H1 (cell line): ENCODE measurements around the gene ADAM12. TPM values are rescaled to one million over a fixed set of nuclear protein-coding genes. Genes with fewer than 3 reads are reported as not detected.

Source experiments
- CTCF ChIA-PET: fragments of 300-600 bp; sonication (Branson Sonifier 250); formaldehyde crosslinking; loops from one replicate; lab custom pipeline; 2021; ENCODE audit not compliant: partially characterized antibody; lab: Charles Lee
- POLR2A ChIA-PET: fragments of 300-600 bp; sonication (Branson Sonifier 250); formaldehyde crosslinking; loops from one replicate; lab custom pipeline; 2021; ENCODE audit warnings: inconsistent platforms; ENCODE audit not compliant: partially characterized antibody; lab: Charles Lee
- DNase-seq, 2 experiments: peaks; one replicate each; pipeline versions ENCODE4 v3.0.0 to v3.0.0-alpha.2; 2010 to 2022; ENCODE audit warnings: low spot score in 2 of 2, low read depth in 1 of 2, mixed read lengths in 1 of 2
- FAIRE-seq: peaks from 2 replicates; lab custom pipeline; 2011; peaks lifted over from hg19 to GRCh38; lab: Jason Lieb, UNC
- H2AFZ ChIP-seq: 2 replicates; pipeline ENCODE4 v1.8.1; 2012; ENCODE audit warnings: low read length, inconsistent platforms
- H2AK5ac ChIP-seq: 2 replicates; pipeline ENCODE4 v1.6.1; 2013; ENCODE audit warnings: low read depth, low read length
- H2BK120ac ChIP-seq: replicated peaks from 2 replicates; pipeline ENCODE3; 2013; ENCODE audit warnings: low read depth, low read length, inconsistent platforms
- H2BK12ac ChIP-seq: 2 replicates; pipeline ENCODE4 v1.6.1; 2013; ENCODE audit warnings: low read depth, low read length
- H2BK15ac ChIP-seq: 2 replicates; pipeline ENCODE4 v1.6.1; 2013; ENCODE audit warnings: low read length
- H2BK20ac ChIP-seq: 2 replicates; pipeline ENCODE4 v1.6.1; 2013; ENCODE audit warnings: low read length
- H2BK5ac ChIP-seq: 2 replicates; pipeline ENCODE4 v1.6.1; 2013; ENCODE audit warnings: low read depth, low read length
- H3K14ac ChIP-seq: 2 replicates; pipeline ENCODE4 v1.6.1; 2013; ENCODE audit warnings: inconsistent platforms; ENCODE audit not compliant: insufficient read length
- H3K18ac ChIP-seq: 2 replicates; pipeline ENCODE4 v1.6.1; 2013; ENCODE audit warnings: low read length; ENCODE audit errors: extremely low read depth
- H3K23ac ChIP-seq: 2 replicates; pipeline ENCODE4 v1.6.1; 2013; ENCODE audit warnings: inconsistent platforms; ENCODE audit not compliant: insufficient read length
- H3K23me2 ChIP-seq: 2 replicates; pipeline ENCODE4 v1.6.1; 2013; ENCODE audit warnings: low read depth, low read length
- H3K27ac ChIP-seq: 2 replicates; pipeline ENCODE4 v1.6.1; 2011; ENCODE audit warnings: low read depth, low read length, inconsistent platforms
- H3K27me3 ChIP-seq, 4 experiments: replicated peaks in 1 of 4; 1 replicate in 1 of 4; 2 replicates in 3 of 4; pipeline versions ENCODE4 v1.6.1 to v1.8.1; 2011 to 2013; ENCODE audit warnings: low read length in 3 of 4, mild to moderate bottlenecking in 3 of 4, inconsistent platforms in 2 of 4, mixed read lengths in 2 of 4, moderate library complexity in 1 of 4; ENCODE audit not compliant: control insufficient read depth in 3 of 4, insufficient read depth in 3 of 4; ENCODE audit errors: extremely low read depth in 1 of 4
- H3K36me3 ChIP-seq, 4 experiments: 2 replicates each; pipeline versions ENCODE4 v1.6.1 to v1.8.1; 2011 to 2013; ENCODE audit warnings: mild to moderate bottlenecking in 4 of 4, low read length in 3 of 4, moderate library complexity in 2 of 4, control low read depth in 1 of 4, inconsistent platforms in 1 of 4; ENCODE audit not compliant: insufficient read depth in 4 of 4, control insufficient read depth in 2 of 4
- H3K4ac ChIP-seq: replicated peaks from 2 replicates; pipeline ENCODE3; 2013; ENCODE audit warnings: low read length, low read depth, mixed read lengths, inconsistent platforms; ENCODE audit not compliant: insufficient read length
- H3K4me1 ChIP-seq, 4 experiments: replicated peaks in 1 of 4; 1 replicate in 1 of 4; 2 replicates in 3 of 4; pipeline versions ENCODE4 v1.6.1 to v1.8.1; 2011 to 2013; ENCODE audit warnings: low read length in 3 of 4, inconsistent platforms in 2 of 4, mixed read lengths in 1 of 4; ENCODE audit not compliant: insufficient read depth in 4 of 4, control insufficient read depth in 3 of 4
- H3K4me2 ChIP-seq, 2 experiments: 2 replicates each; pipeline versions ENCODE4 v1.6.1 to v1.8.1; 2011 to 2013; ENCODE audit warnings: low read depth in 2 of 2, low read length in 2 of 2, control low read depth in 1 of 2, inconsistent platforms in 1 of 2, mild to moderate bottlenecking in 1 of 2; ENCODE audit not compliant: insufficient read depth in 1 of 2
- H3K4me3 ChIP-seq, 4 experiments: fragments of 200-600, 300-600 bp in 1 of 4; sonication (generic), shearing (Covaris generic), sonication (Bioruptor Twin) in 1 of 4; 2 replicates each; pipeline versions ENCODE4 v1.5.1 to v1.8.1; 2011 to 2016; ENCODE audit warnings: low read length in 4 of 4, low read depth in 3 of 4, control low read depth in 2 of 4, inconsistent platforms in 2 of 4, mild to moderate bottlenecking in 2 of 4, mixed read lengths in 1 of 4, moderate library complexity in 1 of 4; ENCODE audit not compliant: insufficient read depth in 2 of 4; ENCODE audit errors: extremely low read depth in 1 of 4
- H3K56ac ChIP-seq: replicated peaks from 2 replicates; pipeline ENCODE3; 2013; ENCODE audit warnings: low read depth, mild to moderate bottlenecking, mixed read lengths, low read length, inconsistent platforms; ENCODE audit not compliant: insufficient read length
- H3K79me1 ChIP-seq: 2 replicates; pipeline ENCODE4 v1.6.1; 2013; ENCODE audit warnings: low read depth, low read length, control low read depth
- H3K79me2 ChIP-seq, 2 experiments: 2 replicates each; pipeline versions ENCODE4 v1.6.1 to v1.8.1; 2012 to 2013; ENCODE audit warnings: low read length in 2 of 2, mild to moderate bottlenecking in 2 of 2, inconsistent platforms in 1 of 2; ENCODE audit not compliant: insufficient read depth in 2 of 2, control insufficient read depth in 1 of 2
- H3K9ac ChIP-seq, 4 experiments: replicated peaks in 1 of 4; 1 replicate in 1 of 4; 2 replicates in 3 of 4; pipeline versions ENCODE4 v1.6.1 to v1.8.1; 2011 to 2013; ENCODE audit warnings: low read depth in 3 of 4, low read length in 3 of 4, control low read depth in 2 of 4, mild to moderate bottlenecking in 2 of 4, moderate library complexity in 2 of 4, inconsistent platforms in 1 of 4; ENCODE audit errors: extremely low read depth in 1 of 4
- H3K9me3 ChIP-seq, 2 experiments: 2 replicates each; pipeline versions ENCODE4 v1.6.1 to v1.8.1; 2012 to 2013; ENCODE audit warnings: mild to moderate bottlenecking in 2 of 2, moderate library complexity in 2 of 2, control low read depth in 1 of 2, inconsistent platforms in 1 of 2, low read depth in 1 of 2, low read length in 1 of 2, mixed read lengths in 1 of 2; ENCODE audit not compliant: insufficient read depth in 2 of 2
- H4K20me1 ChIP-seq, 2 experiments: replicated peaks in 1 of 2; 2 replicates each; pipeline versions ENCODE3 to v1.8.1; 2011 to 2013; ENCODE audit warnings: inconsistent platforms in 2 of 2, low read length in 2 of 2, mild to moderate bottlenecking in 1 of 2; ENCODE audit not compliant: insufficient read depth in 2 of 2, control insufficient read depth in 1 of 2
- H4K5ac ChIP-seq: 2 replicates; pipeline ENCODE4 v1.6.1; 2013; ENCODE audit warnings: low read length, low read depth, mixed read lengths, inconsistent platforms; ENCODE audit not compliant: insufficient read length
- H4K8ac ChIP-seq: 2 replicates; pipeline ENCODE4 v1.8.0; 2013; ENCODE audit warnings: mild to moderate bottlenecking, moderate library complexity, low read length, inconsistent platforms; ENCODE audit not compliant: insufficient read depth; ENCODE audit errors: extremely low read depth
- H4K91ac ChIP-seq: replicated peaks from 2 replicates; pipeline ENCODE3; 2013; ENCODE audit warnings: low read length, mixed read lengths, inconsistent platforms; ENCODE audit not compliant: insufficient read length
- BCL11A ChIP-seq, 2 experiments: IDR thresholded peaks; one replicate each; pipeline ENCODE4 v1.6.1; 2011; ENCODE audit warnings: low read depth in 2 of 2, low read length in 2 of 2, mild to moderate bottlenecking in 2 of 2
- CBX5 ChIP-seq: fragments of 300-800, 300-1000 bp; sonication (generic); IDR thresholded peaks from 2 replicates; pipeline ENCODE4 v1.7.1; 2016; ENCODE audit warnings: antibody characterized with exemption, low read length, low read depth
- CEBPB ChIP-seq: IDR thresholded peaks from 2 replicates; pipeline ENCODE4 v1.6.1; 2012; ENCODE audit warnings: low read depth, low read length
- CTCF ChIP-seq, 3 experiments: IDR thresholded peaks; 1 replicate in 2 of 3; 2 replicates in 1 of 3; pipeline versions ENCODE4 v1.5.1 to v1.6.1; 2011; ENCODE audit warnings: low read length in 3 of 3, mild to moderate bottlenecking in 3 of 3, inconsistent platforms in 2 of 3, low read depth in 1 of 3, moderate library complexity in 1 of 3; ENCODE audit not compliant: insufficient read depth in 1 of 3; ENCODE audit errors: control extremely low read depth in 1 of 3
- EGR1 ChIP-seq: IDR thresholded peaks from 2 replicates; pipeline ENCODE4 v1.6.1; 2011; ENCODE audit warnings: low read depth, low read length, borderline replicate concordance
- FOSL1 ChIP-seq: IDR thresholded peaks from 2 replicates; pipeline ENCODE4 v1.6.1; 2011; ENCODE audit warnings: mild to moderate bottlenecking, low read depth, low read length, moderate library complexity; ENCODE audit not compliant: insufficient read depth
- POLR2A ChIP-seq, 2 experiments: IDR thresholded peaks; 1 replicate in 1 of 2; 2 replicates in 1 of 2; pipeline ENCODE4 v1.6.1; 2011; ENCODE audit warnings: low read depth in 2 of 2, low read length in 2 of 2, mild to moderate bottlenecking in 2 of 2; ENCODE audit errors: control extremely low read depth in 1 of 2
- POLR2AphosphoS5 ChIP-seq: IDR thresholded peaks from 2 replicates; pipeline ENCODE4 v1.6.1; 2011; ENCODE audit warnings: low read depth, low read length
- RNF2 ChIP-seq: fragments of 200-900, 300-1000 bp; sonication (generic); IDR thresholded peaks from 2 replicates; pipeline ENCODE4 v1.7.1; 2016; ENCODE audit warnings: borderline replicate concordance, low read depth, mild to moderate bottlenecking, antibody characterized with exemption, low read length; ENCODE audit not compliant: poor library complexity, severe bottlenecking; ENCODE audit errors: missing control alignments
- SRF ChIP-seq: IDR thresholded peaks from 2 replicates; pipeline ENCODE4 v1.6.1; 2011; ENCODE audit warnings: mild to moderate bottlenecking, low read depth, low read length, moderate library complexity
- TAF1 ChIP-seq: IDR thresholded peaks from 2 replicates; pipeline ENCODE4 v1.6.1; 2011; ENCODE audit warnings: mild to moderate bottlenecking, low read depth, low read length
- WGBS, 2 experiments: shearing (Covaris generic) in 1 of 2; methylation state at CpG; one replicate each; pipeline versions ENCODE4 v1.1.6 to v1.1.7; 2013 to 2015; ENCODE audit warnings: low lambda C conversion rate in 2 of 2, mixed read lengths in 2 of 2, inconsistent platforms in 1 of 2, low coverage in 1 of 2, missing lambda C conversion rate in 1 of 2; ENCODE audit not compliant: insufficient replicate concordance in 2 of 2, insufficient coverage in 1 of 2, insufficient read length in 1 of 2; ENCODE audit errors: extremely low coverage in 1 of 2, missing lambda C conversion rate in 1 of 2; 5-methylcytosine and 5-hydroxymethylcytosine counted together
- polyA plus RNA-seq, 7 experiments: library from polyadenylated mRNA; depleted of rRNA in 3 of 7; stranded (reverse) in 5 of 7; unstranded in 2 of 7; fragments of >200 nt in 5 of 7; fragments of 200-250 nt in 2 of 7; gene quantifications; 1 replicate in 5 of 7; 2 replicates in 1 of 7; 4 replicates in 1 of 7; pipeline versions ENCODE4 v1.2.1 to v1.2.3, GENCODE V29; 2011 to 2013; ENCODE audit warnings: missing spikeins in 2 of 7, mixed read lengths in 2 of 7
- total RNA-seq: library from RNA; stranded (reverse); fragmentation: NEBNext Ultra II Directional; extraction: Animal tissue kit (Norgen Biotek cat#: 25700); gene quantifications from 2 replicates; pipeline ENCODE4 v1.2.1, GENCODE V29; 2021

Gene ADAM12
- total and polyA plus RNA-seq, 2 of the 8 experiments (the other 6 are each of a cell fraction or from before 2014, with no cell fraction given): 0.07 to 0.17 TPM

- 88% methylated on average over 4 of the region's 4 CpGs; no CpG with 5 or more reads in 1 of the 2 experiments for WGBS, 2 experiments
- Histone ChIP-seq H3K18ac (no peak overlapping the region; the same call in 1 of the 2 replicates), H3K79me2 (no peaks in the 10 kb centered on the region), H3K27ac (no peak overlapping the region), H2BK15ac (no peak overlapping the region), H2BK5ac (no peak overlapping the region; the same call in 1 of the 2 replicates), H4K8ac (peak overlapping the region; percentile 37; the same call in 1 of the 2 replicates), H3K4me3 (no peak overlapping the region), H3K9ac (no peak overlapping the region), H3K27me3 (no peaks in the 10 kb centered on the region), H3K23ac (no peak overlapping the region), H2AK5ac (no peak overlapping the region), H4K20me1 (no peaks in the 10 kb centered on the region), H2AFZ (no peak overlapping the region), H3K4ac (no peak overlapping the region), H3K36me3 (no peaks in the 10 kb centered on the region), H3K79me1 (no peaks in the 10 kb centered on the region), H3K56ac (no peak overlapping the region), H3K9me3 (peaks cover 4 to 17% of the 10 kb centered on the region in 2 experiments; a peak in 3 of 4 replicates), H2BK12ac (no peak overlapping the region), H3K14ac (no peak overlapping the region), H2BK120ac (no peak overlapping the region), H4K91ac (no peak overlapping the region), H2BK20ac (0 out of 2 replicates have a peak overlapping the region, but pooled peaks have one; percentile 62), H3K4me2 (no peak overlapping the region), H3K23me2 (peaks cover 5% of the 10 kb centered on the region), H3K4me1 (peaks cover 0 to 4% (median 3%) of the 10 kb centered on the region in 4 experiments; a peak in 3 of 7 replicates), H4K5ac (no peak overlapping the region)
- DNase-seq (no peak), FAIRE-seq (no peak)
- ChIA-PET POLR2A (no interaction called here), CTCF (interaction anchor here (0.9 to 1.6 kb wide), 4 partner anchors 10 to 156 kb away, joined by 3 to 5 read pairs (median 4); no protein-coding TSS in a partner anchor)
- no peak for TF ChIP-seq SRF
- TF ChIP-seq EGR1: no peak
- TF ChIP-seq CEBPB: no peak
- TF ChIP-seq TAF1: no peak
- TF ChIP-seq POLR2A (IDR thresholded peaks at IDR 0.05; ENCODE audit: control extremely low read depth in 1 of 2, low read depth in 2 of 2, low read length in 2 of 2): no peak
- no peak for TF ChIP-seq FOSL1
- peak in 1 of 3 experiments; percentile 18; a peak in 1 of 4 replicates for TF ChIP-seq CTCF (IDR thresholded peaks at IDR 0.05; ENCODE audit: control extremely low read depth in 1 of 3, insufficient read depth in 1 of 3, low read depth in 1 of 3, low read length in 3 of 3)
- TF ChIP-seq RNF2: no peak
- TF ChIP-seq BCL11A (IDR thresholded peaks at IDR 0.05; ENCODE audit: low read depth in 2 of 2, low read length in 2 of 2): no peak
- TF ChIP-seq CBX5: no peak
- TF ChIP-seq POLR2AphosphoS5: no peak
Measured at GRCh38 chr10:126140746-126141273, 247.5 kb downstream of the ADAM12 start.
